Islet of Langerhans (tissue), 1 donor: ENCODE data around the gene BRPF3.
"Not testable (repeated sequence)": the region's sequence is repeated elsewhere in the genome, so short reads cannot be mapped to it uniquely, and the experiment has no call there.

Experiments used
- FAIRE-seq: peaks from one replicate; lab custom pipeline; 2011; peaks lifted over from hg19 to GRCh38; lab: Jason Lieb, UNC

Gene BRPF3

DNA sequence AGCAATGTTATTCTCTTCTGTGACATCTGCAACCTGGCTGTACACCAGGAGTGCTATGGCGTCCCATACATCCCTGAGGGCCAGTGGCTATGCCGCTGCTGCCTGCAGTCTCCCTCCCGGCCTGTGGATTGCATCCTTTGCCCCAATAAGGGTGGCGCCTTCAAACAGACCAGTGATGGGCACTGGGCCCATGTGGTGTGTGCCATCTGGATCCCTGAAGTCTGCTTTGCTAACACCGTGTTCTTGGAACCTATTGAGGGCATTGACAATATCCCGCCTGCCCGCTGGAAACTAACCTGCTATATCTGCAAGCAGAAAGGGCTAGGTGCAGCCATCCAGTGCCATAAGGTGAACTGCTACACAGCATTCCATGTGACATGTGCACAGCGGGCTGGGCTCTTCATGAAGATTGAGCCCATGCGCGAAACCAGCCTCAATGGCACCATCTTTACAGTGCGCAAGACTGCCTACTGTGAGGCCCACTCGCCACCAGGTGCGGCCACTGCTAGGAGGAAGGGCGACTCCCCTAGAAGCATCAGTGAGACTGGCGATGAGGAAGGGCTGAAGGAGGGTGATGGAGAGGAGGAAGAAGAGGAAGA is 4.6 kb downstream of the BRPF3 start:
- FAIRE-seq = no peak

DNA sequence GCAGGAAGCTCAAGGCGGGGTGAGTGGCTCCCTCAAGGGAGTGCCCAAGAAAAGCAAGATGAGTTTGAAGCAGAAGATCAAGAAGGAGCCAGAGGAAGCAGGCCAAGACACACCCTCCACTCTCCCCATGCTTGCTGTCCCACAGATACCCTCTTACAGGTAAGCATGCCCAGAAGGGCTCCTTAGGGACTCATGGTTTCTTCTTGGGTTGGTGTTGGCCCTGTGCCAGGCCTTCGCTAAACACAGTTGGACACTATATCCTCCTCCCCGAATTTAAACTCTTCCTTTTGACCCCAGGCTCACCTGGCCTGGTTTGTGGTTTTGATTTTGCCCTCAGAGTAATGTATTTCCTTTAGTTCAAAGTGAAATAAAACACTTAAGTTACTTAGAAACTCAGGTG is 5.1 kb downstream of the BRPF3 start:
- no peak for FAIRE-seq

DNA sequence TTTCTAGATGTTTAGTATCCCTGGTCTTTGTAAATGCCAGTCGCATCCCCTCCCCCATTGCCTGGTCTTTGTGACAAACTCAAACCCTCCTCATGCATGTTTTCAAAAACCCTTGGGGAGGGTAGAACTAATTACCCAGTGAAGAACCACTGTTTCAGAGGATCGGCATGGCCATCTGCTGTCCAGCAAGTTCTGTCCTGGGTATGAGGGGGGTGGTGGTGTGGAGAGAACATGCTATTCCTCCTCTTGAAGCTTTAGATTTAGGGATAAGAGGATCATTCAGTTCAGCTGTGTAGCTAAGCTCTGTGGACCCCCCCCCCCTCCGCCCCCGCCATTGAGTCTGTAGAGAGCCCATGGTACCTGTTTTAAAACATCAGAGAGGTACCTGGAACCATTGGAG is 5.6 kb downstream of the BRPF3 start:
- no peak for FAIRE-seq

DNA sequence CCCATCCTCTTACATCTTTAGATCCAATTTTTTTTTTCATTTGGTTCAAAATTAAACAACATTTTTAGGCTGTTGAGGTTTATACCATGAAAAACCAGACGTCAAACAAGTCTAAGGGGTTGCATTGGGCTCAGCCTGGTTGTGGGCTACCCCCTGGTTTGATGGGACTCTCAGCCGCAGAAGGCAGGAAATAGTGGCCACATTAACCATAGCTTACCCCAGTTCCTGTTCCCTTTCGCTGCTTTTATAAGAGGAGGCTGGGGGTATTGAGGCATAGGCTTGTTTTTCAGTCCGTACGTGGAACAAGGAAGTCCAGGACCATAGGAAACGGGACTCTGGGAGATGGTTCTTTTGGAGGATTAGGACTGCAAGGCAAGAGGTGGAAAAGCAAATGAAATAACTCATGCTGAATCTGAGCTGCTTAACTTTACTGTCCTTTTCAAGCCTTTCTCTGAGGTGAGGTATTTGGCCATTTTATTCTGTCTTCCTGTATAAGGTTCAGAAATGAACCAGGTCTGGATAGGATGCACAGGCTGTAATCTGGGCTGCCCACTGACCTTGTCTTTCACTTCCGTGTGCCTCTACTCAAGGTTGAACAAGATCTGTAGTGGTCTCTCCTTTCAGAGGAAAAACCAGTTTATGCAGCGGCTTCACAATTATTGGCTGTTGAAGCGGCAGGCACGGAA is 7.7 kb downstream of the BRPF3 start:
- no peak for FAIRE-seq

DNA sequence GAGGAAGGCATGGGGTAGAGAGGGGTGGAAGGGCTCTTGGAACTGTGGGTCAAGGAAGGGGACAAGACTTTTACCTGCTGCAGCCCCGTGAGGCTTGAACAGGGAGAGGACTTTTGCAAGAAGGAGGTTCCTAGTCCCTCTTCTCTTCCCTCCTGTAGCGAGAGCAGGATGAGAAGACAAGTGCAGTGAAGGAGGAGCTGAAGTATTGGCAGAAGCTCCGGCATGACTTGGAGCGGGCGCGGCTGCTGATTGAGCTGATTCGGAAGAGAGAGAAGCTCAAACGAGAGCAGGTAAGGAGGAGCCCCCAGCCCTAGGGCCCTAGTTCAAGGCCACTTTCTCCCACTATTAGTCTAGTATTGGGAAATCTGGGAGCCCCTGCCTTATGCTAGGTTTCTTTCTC is 10.6 kb downstream of the BRPF3 start:
- no peak for FAIRE-seq

DNA sequence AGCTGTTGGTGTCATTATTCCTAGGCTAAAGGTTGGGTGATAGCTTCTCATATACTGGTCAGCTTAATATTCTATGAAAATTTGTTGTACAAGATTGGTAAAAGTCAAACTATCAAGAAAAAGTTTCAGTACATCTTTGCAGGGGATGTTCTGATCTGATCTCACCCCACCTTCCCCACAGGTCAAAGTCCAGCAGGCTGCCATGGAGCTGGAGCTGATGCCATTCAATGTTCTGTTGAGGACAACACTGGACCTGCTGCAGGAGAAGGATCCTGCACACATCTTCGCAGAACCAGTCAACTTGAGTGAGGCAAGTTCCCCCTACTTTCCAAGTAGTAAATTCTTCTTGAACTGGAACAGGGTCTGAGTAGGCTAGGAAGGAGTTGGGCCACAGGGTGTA is 13.1 kb downstream of the BRPF3 start:
- no peak for FAIRE-seq

DNA sequence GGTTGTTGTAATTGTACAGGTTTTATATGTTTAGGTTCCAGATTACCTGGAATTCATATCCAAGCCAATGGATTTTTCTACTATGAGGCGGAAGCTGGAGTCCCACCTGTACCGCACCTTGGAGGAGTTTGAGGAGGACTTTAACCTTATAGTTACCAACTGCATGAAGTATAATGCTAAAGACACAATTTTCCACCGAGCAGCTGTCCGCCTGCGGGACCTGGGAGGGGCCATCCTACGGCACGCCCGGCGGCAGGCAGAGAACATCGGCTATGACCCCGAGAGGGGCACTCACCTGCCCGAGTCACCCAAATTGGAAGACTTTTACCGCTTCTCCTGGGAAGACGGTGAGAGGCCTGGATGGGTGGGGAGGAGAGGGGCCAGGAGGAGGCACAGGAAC is 13.6 kb downstream of the BRPF3 start:
- FAIRE-seq = no peak

DNA sequence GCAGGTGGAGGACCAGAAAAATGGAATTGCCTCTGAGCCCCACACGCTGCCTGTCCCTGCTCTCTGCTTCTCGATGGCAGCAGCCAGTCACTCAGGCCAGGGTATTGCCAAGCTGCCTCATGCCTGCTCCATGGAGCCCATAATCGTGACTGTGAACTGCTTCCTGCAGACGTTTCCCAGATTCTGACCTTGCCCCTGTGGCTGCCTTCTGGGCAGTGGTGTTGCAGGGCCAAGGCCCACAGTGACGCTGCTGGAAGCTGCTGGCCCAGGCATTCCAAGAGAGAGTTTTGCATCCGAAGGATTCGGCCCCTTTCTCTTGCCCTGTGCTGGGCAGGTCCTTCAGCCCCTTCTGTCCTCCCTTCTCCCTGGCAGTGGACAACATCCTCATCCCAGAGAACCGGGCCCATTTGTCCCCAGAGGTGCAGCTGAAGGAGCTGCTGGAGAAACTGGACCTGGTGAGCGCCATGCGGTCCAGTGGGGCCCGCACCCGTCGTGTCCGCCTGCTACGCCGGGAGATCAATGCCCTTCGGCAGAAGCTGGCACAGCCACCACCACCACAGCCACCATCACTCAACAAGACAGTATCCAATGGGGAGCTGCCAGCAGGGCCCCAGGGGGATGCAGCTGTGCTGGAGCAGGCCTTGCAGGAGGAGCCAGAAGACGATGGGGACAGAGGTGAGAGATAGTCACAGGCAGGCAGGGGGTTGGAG is 14.5 kb downstream of the BRPF3 start:
- FAIRE-seq = no peak

DNA sequence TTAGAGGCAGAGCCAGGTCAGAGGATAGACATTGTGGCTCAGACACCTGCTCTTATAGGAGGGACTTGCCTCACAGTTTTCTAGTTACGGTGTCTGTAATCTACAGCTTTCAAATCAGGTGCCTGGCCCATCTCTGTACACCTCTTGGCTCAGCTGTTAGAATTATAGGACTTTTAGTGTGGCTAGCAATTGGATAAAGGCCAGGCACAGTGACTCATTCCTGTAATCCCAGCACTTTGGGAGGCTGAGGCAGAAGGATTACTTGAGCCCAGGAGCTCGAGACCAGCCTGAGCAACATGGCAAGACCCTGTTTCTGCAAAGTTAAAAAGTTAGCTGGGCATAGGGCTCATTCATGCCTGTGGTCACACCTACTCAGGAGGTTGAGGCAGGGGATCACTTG is 20.0 kb downstream of the BRPF3 start:
- no peak for FAIRE-seq

DNA sequence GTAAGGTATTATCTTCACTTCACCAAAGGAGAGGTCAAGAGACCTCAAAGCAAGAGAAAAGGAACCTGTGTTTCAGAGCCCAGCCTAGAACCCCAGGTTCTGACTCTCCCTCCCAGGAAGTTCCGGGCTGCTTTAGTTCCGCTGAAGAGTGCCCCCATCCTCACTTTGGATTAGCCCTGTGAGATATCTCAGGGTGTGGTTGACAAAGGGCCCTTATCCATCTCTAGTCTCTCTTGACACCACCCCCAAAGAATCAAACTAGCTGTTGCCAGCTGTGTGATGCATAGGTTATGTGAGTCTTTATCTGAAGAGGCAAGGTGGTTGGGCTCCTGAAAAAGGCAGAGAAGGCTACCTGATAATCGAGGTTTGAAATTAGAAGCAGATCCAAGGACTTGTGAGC is 20.6 kb downstream of the BRPF3 start:
- no peak for FAIRE-seq

DNA sequence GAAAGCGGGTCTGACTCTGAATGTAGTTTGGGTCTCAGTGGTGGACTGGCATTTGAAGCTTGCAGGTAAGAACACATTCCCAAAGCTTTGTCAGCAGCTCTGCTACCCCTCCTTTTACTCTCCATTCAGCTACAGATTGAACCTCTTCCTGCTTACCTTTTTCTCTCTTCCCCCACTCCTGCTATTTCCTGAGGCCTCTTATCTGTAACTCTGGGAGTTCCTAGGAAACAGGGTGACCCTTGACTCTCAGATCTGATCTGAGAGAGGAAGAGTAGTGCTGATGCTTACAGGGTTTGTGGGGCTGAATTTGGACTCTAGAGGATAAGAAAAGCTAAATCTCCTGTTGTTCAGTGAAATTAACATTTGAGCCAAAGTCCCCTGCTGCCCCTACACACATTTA is 21.4 kb downstream of the BRPF3 start:
- FAIRE-seq = no peak

DNA sequence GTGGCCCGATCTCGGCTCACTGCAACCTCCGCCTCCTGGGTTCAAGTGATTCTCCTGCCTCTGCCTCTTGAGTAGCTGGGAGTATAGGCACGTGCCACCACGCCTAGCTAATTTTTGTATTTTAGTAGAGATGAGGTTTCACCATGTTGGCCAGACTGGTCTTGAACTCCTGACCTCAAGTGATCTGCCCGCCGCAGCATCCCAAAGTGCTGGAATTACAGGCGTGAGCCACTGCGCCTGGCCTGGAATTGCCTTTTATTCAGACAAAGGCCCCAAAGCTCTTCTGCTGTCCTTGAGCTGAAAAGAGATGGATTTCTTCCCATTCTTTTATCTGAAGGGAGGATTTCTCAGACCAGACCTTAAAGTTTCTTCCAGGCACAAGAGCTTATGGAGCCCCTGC is 22.0 kb downstream of the BRPF3 start:
- FAIRE-seq = not testable (repeated sequence)

DNA sequence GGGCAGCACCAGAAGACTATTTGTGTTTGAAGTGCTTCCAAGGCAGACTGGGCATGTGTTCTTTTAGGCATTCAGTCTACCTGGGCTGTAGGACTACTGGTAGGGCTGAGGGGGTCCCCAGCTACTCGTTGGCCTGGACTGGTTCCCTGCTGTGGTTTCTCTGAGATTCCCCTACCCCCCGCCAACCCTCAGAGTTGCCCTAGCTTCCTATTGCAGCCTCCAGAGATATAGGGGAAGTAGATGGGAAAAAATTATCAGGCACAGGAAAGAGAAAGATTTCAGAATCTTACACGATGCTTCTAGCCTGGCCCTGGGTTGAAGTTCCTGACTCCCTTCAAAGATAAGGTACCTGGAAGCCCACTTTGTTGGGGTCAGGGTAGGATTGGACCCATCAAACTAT is 22.5 kb downstream of the BRPF3 start:
- no peak for FAIRE-seq

DNA sequence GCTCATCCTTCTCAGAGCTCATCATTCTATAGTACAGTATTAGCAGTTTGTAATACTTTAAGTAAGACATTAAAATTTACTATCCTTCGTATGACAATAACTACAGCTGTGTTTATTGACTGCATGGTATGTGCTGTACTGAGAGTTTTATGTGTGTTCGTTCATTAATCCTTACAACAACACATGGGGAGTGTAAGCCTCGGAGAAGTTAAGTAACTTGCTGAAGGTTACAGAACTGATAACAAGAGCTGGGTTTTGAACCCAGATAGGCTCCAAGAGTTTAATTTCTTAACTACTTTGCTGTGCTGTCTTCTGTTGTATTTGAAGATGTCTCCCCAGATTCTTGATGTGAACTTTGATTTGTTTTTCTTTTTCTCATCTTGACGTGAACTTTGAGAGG is 23.7 kb downstream of the BRPF3 start:
- FAIRE-seq = no peak

DNA sequence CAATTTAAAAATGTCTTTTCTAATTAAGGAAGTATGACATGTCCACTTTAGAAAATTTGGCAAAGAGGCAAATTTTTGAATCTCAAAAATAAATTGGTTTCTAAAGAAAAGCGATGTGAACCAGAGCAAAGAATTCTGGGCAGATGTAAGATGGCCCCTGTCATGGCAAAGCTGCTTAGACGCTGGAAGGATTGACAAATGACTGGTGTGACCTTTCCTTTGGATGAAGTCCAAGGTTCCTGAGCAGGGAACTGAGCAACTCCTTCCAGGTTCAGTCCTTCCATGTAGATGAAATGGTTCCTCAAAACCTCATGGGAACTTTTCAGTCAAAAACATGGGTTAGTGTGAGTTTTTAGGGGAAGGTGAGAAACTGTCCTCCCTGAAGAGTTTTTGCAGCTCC is 25.1 kb downstream of the BRPF3 start:
- FAIRE-seq = no peak

DNA sequence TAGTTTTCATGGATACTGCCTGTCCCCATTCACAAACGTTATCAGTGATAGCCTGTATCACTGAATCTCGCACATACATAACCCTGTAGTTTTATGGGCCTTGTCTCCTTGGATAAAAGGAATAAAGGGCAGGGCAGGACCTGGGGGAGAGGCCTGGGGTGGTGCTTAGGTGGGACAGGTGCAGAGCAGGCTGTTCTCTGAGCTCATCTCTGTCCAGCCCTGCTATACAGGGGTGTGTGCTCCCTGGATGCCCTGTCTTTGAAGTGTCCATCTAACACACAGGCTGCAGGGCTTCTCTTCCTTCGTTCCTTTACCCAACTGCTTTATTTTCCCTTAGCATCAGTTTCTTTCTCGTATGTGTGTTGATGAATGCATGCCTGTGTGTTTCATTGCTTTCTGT is 26.4 kb downstream of the BRPF3 start:
- FAIRE-seq = no peak

DNA sequence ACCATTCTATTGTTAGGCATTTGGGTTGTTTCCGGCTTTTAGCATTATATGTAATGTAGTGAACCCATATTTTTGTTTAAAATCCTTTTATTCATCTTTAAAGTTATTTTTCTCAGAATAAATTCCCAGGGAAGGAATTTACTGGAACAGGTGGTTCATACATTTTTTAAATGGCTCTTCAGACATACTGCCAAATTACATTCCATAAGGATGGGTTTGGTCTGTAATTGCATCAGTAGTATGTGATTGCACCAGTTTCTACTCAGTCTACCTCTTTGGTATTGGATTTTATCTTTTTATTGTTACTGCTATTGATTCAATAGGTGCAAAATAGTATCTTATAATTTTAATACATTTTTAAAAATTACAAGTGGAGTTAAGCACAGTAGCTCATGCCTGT is 27.2 kb downstream of the BRPF3 start:
- no peak for FAIRE-seq

DNA sequence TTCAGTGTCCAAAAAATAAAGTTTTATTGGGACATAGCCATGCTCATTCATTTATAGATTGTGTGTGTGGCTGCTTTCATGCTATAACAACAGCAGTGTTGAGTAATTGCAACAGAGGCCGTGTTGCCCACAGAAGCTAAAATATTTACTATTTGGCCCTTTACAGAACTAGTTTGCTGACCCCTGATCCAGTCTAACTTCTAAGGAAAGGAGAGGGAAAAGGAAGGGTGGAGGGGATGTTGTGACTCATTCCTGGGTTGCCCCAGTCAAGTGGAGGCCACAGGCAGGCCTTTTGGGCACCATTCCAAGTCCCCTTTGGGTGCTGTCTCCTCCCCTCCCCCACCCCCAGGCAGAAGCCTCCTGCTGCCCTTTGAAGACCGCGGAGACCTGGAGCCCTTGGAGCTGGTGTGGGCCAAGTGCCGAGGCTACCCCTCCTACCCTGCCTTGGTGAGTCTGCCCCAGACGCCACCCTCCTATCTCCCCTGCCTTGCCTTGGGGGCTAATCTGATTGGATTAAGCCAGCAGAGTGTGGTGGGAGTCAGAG is 28.4 kb downstream of the BRPF3 start:
- no peak for FAIRE-seq

DNA sequence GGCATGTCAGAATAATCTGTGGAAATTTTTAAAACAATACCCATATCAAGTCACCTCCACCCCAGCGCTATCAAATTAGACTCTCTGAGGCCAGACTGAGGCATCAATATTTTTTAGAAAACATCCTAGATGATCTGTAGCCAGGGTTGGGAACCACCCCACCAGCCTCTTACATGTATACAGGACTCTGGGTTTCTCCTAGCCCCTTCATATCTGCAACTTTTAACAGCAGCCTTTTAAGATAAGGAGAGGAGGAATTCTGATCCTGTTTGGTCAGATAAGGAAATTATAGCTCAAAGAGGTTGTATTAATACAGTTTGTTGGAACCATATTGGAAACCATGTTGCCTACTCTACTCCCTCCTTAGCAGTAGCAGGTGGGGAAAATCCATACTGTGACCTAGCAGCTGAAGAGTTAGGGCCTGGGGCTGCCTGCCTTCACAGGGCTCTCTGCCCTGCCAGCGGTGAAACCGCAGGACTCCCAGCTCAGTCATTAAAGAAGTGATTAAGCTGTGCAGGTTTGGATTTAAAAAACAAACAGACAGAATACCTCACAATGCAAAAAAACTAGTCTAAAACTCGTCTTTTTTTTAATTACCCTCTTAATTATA is 30.0 kb downstream of the BRPF3 start:
- FAIRE-seq = no peak

DNA sequence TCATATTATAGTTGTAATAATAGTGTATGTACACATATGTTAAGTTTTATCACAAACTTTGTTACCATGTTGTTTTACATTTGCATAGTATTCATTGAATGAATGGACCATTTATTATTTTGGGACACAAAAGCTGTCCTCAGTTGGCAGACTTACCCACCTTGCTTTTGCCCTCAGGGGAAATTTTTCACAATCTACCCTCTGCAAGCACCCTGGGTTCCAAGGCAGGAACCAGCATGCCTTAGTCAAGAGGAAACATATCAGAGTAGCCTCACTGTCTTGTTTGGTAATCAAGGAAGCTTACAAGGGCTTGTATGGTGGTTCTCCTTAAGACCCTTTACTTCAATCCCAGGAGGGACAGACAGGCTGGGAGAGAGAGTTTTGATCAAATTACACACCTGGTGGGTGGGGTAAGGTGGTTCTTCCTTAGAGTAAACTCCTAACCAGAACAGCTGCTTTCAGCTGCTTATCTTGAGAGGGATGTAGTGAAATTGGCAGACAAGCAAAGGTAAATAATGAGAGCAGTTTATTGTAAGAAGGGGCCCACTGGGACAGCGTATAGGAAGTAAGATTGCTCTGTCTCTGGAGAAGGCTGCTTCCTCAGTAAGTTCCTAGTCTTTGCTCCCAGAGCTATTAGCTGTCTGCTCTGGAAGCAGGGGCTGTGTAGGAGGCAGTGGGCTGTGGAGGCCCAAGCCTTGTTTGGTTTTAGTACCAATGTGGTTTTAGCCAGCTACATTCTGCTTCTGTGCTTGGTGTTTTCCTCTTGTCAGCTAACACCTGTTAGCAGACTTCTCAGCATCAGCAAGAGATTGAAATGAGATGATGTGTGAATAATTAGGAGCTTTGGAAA is 31.1 kb downstream of the BRPF3 start:
- FAIRE-seq = no peak

DNA sequence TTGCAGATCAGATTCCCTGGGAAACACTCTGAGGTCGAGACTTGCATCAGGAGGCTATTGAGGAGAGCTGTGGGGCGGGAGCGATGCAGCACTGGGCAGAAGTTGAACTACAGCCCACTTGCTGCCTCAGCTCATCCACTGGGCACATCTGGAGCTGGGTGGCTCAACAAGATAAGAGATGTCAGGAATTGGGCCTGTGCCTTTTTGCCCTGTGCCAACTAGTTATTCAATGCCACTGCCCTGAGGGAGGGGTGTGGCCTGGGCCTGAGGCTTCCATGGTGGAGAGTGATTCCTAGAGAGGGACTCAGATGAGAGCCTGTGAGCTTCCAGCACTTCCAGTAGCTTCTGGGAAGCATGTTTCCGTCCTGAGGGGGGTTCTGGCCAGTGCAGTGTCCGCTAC is 32.7 kb downstream of the BRPF3 start:
- no peak for FAIRE-seq

DNA sequence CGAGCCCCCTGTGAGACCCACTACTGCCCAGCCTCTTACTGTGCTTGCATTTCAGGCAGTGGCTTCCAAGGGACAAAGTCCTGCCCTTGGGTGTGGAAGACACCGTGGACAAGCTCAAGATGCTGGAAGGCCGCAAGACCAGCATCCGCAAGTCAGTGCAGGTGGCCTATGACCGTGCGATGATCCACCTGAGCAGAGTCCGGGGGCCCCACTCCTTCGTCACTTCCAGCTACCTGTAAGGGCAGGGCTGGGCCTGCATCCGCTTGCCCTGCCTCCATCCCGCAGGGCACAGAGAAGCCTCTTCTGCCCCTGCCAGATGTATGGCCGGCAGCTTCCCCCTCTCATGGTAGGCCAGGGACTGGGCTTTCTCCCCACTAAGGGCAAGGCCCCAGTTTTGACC is 33.8 kb downstream of the BRPF3 start:
- no peak for FAIRE-seq
